PC-9 (cell line): Measurements from ENCODE around the gene ZSCAN5A.

Experiments used
- CTCF ChIP-seq: fragments of 200-600 bp; sonication (generic); conservative IDR thresholded peaks from 2 replicates; pipeline ENCODE4 v1.6.1; 2017; ENCODE audit warnings: mixed run types, antibody characterized with exemption, mild to moderate bottlenecking, moderate library complexity
- EZH2 ChIP-seq: fragments of 200-600 bp; sonication (generic); IDR thresholded peaks from 2 replicates; pipeline ENCODE4 v1.8.0; 2017; ENCODE audit warnings: antibody characterized with exemption, low read depth

DNA sequence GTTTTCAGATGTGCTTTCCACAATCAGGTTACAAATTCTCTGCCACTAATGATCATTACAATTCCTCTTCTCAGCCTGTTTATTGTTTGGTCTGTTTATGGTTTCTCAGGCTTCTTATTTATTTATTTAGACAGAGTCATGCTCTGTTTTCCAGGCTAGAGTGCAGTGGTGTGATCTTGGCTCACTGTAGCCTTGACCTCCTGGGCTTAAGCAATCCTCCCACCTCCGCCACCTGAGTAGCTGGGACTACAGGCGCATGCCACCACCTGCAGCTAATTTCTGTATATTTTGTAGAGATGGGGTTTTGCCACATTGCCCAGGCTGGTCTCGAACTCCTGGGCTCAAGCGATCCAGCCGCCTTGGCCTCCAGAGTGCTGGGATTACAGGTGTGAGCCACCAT, 2.1 kb upstream of the ZSCAN5A start:
- TF ChIP-seq CTCF: no peak
- no peak for TF ChIP-seq EZH2
